ENCODE results near the gene TMEM140. TPM values are rescaled to one million over a fixed set of nuclear protein-coding genes. Genes with fewer than 3 reads are reported as not detected.
"Not testable (repeated sequence)": the region's sequence is repeated elsewhere in the genome, so short reads cannot be mapped to it uniquely, and the experiment has no call there.

Gene TMEM140
- total RNA-seq (2014; rRNA removed; shearing (Covaris generic)): 1.8 and 4.1 TPM in 2 replicates

GRCh38 chr7:135147899-135148721 is at the start of gene TMEM140:
TSS of gene TMEM140 (plus strand) at chr7:135148072. CDS start at chr7:135164442, 16,370 bp downstream.
- DNase-seq (ENCODE audit: low spot score): peak; percentile 84

DNA sequence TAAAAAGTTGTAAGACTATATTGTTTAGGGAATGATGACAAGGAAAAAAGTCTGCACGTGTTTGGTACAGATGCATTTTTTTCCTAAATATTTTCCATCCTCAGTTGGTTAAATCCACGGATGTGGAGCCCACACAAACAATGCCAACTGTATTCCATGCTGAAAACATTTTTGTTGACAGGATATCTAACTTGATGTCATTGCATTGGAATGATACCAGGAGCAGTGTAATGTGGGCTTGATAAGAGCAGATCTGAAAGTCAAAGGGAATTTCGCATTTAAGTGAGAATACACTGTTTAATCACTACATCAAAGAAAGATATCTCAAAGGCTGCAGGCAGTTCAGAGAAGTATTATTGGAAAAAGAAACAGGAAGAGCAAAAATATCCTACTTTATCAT is 49.5 kb upstream of the TMEM140 start:
- no peak for DNase-seq (ENCODE audit: low spot score)

- DNase-seq (ENCODE audit: low spot score): no peak
Measured at GRCh38 chr7:135100856-135101255, 47.0 kb upstream of the TMEM140 start.

- no peak for DNase-seq (ENCODE audit: low spot score)
Measured at GRCh38 chr7:135102372-135102771, 45.5 kb upstream of the TMEM140 start.

DNA sequence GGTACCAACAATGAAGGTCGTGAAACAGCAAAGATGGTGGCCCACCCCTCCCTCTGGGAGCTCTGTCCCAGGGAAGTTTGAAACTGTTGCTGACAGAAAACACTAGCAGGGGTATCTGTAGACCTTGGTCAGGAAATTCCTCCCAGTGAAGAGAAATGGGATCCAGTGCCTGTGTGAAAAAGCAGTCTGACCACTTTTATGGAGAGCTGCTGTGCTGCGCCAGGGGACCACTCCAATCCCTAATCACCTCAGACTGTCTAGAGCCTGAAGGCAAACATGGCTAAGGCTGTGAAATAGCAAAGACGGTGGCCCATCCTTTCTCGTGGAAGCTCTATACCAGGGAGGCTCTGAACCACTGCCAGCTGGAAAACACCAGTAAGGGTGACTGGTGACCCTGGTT is 38.3 kb upstream of the TMEM140 start:
- no peak for DNase-seq (ENCODE audit: low spot score)

DNA sequence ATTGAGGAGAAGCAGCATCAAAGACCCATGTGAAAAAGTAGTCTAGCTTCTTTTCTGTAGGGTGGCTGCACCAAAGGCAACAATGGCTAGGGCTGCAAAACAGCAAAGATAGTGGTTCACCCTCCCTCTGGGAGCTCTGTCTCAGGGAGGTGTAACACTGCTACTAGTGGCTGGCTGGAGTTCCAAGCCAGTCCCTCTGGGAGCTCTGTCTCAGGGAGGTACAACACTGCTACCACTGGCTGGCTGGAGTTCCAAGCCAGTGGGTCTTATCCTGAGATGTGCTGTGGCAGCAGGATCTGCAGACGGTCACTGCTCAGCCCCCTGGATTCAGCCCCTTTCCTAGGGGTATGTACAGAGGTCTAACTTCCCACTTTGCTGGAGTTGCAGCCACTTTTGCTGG is 37.9 kb upstream of the TMEM140 start:
- DNase-seq (ENCODE audit: low spot score): no peak

- DNase-seq (ENCODE audit: low spot score): no peak
Measured at GRCh38 chr7:135111379-135111778, 36.5 kb upstream of the TMEM140 start.

DNA sequence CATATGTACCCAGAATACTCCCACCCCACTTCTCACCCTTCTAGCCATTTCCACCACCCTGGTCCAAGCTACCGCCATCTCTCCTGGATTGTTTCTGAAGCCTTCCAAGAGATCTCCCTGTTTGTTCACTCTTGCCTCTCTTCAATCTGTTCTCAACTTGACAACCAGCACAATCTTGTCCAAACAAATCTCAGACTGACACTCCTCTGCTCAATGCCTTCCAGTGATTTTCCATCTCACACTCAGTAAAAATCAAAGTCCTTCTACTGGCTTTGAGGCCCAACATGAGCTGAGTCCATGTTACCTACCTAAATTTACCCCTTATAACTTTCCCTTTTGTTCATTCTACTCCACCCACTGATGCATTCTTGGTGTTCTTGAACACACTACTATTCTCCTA is 33.2 kb upstream of the TMEM140 start:
- DNase-seq (ENCODE audit: low spot score): no peak

GRCh38 chr7:135117096-135117495 is 30.8 kb upstream of the TMEM140 start:
- no peak for DNase-seq (ENCODE audit: low spot score)

- DNase-seq (ENCODE audit: low spot score): no peak
Measured at GRCh38 chr7:135121868-135122267, 26.0 kb upstream of the TMEM140 start.

DNA sequence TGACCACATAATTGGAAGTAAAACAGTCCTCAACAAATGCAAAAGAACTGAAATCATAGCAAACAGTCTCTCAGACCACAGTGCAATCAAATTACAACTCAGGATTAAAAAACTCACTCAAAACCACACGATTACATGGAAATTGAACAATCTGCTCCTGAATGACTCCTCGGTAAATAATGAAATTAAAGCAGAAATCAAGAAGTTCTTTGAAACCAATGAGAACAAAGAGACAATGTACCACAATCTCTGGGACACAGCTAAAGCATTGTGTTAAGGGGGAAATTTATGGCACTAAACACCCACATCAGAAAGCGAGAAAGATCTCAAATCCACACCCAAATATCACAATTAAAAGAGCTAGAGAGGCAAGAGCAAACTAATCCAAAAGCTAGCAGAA is 23.2 kb upstream of the TMEM140 start:
- not testable (repeated sequence) for DNase-seq (ENCODE audit: low spot score)

- no peak for DNase-seq (ENCODE audit: low spot score)
Measured at GRCh38 chr7:135128931-135129330, 18.9 kb upstream of the TMEM140 start.

DNA sequence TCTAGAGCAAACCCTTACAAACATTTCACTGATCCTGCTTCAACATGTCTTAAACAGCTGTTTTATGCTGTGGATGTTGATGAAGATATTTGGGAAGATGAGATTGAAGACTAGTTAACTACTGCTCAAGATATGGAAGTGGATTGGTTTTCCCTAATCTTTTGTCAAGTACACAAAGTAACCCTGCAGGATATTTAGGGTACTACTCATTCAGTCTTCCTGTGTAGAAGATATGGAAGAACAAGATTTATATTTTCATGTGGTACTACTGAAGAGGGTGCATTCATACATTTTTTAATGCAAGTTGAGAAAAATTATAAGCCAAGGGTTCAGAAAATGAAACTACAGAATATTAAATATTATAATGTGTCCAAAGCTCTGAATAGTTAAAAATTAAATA is 18.3 kb upstream of the TMEM140 start:
- peak; percentile 7 for DNase-seq (ENCODE audit: low spot score)

DNA sequence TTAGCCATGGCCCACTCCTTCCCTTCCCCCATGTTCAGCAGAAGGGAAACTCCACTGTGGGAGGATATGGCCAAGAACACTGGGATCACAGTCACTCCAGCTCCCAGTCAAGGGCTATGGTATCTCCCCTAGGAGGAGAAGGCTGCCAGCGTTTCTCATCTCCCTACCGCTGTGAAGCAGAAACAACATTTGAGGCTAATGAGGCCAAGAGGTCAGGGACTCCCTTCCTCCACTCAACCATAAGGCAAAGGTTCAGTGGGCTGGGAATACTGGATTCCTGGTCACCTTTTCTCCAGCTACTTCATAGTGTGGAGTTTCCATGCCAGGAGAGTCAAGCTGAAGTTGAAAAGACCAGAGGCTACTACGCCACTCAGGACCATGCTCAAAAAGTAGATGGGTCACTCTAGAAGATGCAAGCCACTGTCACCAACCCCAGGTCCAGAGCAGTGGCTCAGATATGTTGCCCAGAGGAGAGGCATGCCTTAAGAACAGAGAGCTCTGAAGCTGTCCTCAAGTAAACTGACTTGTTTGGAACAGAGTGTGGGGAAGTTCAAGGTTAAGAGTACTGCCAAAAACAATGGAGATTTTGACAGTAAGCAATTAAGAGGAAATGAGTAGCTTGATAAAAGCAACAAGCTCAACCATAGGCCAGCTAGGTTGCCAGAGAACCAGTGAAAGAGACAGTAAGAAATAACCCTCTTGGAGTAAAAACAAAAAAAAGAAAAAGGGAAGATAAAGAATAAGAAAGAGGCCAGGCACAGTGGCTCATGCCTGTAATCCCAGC is 3.8 kb upstream of the TMEM140 start:
- no peak for DNase-seq (ENCODE audit: low spot score)

DNA sequence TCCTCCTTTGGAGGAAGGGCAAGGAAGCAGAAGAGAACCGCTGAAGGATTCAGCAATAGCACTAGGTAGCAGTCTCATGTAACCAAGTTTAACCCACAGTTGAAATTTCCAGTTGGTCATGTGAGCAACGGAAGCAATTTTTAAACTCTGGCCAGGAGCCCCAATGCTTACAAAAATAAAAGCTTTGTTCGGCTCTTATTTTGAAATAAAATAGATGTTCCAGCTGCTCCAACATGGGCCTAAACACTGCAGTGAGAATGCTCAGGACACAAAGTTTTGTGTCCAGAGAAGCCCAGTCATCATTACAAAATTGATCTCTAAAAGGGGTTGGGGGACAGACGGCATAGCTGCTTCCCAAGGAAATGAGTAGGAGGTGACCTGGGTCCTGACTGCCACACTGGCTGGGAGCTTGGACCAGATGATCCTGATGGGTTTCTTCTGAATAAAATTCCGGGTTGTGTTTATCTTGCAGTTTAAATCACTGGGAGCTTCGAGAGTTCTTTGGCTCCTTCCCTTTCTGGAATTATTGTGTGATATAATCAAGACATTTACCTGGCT is 452 bp upstream of the TMEM140 start:
- DNase-seq (ENCODE audit: low spot score): no peak

- DNase-seq (ENCODE audit: low spot score): no peak
Measured at GRCh38 chr7:135150072-135150782, 2.4 kb downstream of the TMEM140 start.

- no peak for DNase-seq (ENCODE audit: low spot score)
Measured at GRCh38 chr7:135151132-135151531, 3.3 kb downstream of the TMEM140 start.

DNA sequence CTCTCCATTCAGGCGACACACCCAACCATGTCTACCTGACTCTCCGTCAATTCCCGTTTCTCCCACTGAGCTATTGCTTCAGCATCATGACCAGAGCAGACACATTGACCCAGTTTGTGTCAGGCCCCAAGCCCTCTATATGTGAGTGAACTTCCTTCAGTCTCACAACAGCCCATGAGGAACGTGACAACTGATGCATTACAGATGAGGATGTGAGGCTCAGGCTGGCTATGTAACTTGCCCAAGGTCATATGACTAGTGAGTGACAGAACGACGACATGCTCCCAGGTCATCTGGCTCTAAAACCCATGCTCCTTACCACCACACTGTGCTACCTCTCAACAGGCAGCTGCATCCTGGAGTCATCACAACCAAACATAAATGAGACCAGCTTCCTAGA is 3.7 kb downstream of the TMEM140 start:
- no peak for DNase-seq (ENCODE audit: low spot score)

DNA sequence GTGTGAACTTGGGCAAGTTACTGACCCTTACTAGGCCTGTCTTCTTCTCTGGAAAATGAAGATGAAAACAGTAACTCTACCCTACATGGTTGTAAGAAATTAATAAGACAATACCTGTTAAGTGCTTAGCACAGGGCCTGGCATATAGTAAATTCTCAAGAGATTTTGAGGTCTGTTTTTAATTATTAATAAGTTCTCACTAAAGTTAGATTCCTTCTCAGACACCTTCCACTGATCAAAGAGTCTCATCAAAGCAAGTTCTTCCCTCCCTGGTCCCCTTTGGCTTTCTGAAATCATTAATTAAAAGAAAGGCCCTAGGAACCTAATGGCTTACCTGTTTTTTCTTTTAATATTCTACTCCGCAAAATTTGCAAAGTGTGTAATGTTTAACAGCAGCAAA is 4.6 kb downstream of the TMEM140 start:
- no peak for DNase-seq (ENCODE audit: low spot score)

- DNase-seq (ENCODE audit: low spot score): no peak
Measured at GRCh38 chr7:135154734-135155133, 6.9 kb downstream of the TMEM140 start.

DNA sequence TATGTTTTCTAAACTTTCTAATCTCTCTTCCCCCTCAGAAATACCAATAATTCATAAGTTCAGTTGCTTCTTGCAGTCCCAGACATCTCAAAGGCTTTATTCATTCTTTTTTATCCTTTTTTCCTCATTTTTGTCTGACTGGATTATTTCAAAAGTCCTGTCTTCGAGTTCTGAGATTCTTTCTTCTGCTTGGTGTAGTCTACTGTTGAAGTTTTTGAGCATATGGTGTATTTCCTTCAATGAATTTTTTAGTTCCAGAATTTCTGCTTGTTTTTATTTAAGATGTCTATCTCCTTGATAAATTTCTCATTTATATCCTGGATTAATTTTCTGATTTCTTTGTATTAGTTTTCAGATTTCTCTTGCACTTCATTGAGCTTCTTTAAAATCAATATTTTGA is 8.4 kb downstream of the TMEM140 start:
- DNase-seq (ENCODE audit: low spot score): no peak

DNA sequence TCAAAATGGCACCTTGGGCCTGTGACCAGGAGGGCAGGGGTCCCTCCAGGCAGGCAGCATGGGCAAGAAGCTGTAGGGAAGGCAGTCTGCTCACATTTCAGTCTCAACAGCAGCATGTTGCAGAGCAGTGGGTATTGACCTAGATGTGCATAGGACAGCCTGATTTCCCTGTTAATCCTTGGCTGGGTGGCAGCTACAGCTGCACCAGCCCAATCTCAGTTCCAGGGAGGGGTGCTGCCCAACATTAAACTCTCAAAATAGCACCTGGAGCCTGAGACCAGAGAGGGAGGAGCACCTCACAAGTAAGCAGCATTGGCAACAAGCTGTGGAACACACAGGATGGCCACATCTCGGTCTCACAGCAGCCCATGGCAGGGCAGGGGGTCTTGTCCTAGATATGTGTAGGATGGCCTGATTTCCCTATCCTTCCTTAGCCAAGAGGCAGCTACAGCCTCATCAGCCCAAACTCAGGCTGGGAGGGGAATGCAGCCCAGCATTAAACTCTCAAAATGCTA is 10.3 kb downstream of the TMEM140 start:
- no peak for DNase-seq (ENCODE audit: low spot score)

Measured in HT-29 (cell line).